ENCODE results near the gene RAD51AP1. TPM values are rescaled to one million over a fixed set of nuclear protein-coding genes. Genes with fewer than 3 reads are reported as not detected.
A peak's percentile ranks its signal among the peaks of the same experiment; 100 is the strongest.

The RAD51AP1 gene
- total and polyA plus RNA-seq, 2 of the 8 experiments (the other 6 are each of a cell fraction or from before 2014, with no cell fraction given): 29.7 to 48.3 TPM

- H4K8ac ChIP-seq (ENCODE audit: extremely low read depth, insufficient read depth, low read length): no peak overlapping the region
- H3K23me2 ChIP-seq (ENCODE audit: low read depth, low read length): no peaks in the 10 kb centered on the region
- no peaks in the 10 kb centered on the region for H3K9me3 ChIP-seq (ENCODE audit: insufficient read depth in 2 of 2, low read depth in 1 of 2, low read length in 1 of 2)
- no peaks in the 10 kb centered on the region for H3K27me3 ChIP-seq (replicated peaks in 1 of 4; ENCODE audit: control insufficient read depth in 3 of 4, extremely low read depth in 1 of 4, insufficient read depth in 3 of 4, low read length in 3 of 4)
- no peak overlapping the region for H2BK12ac ChIP-seq (ENCODE audit: low read depth, low read length)
- H3K9ac ChIP-seq (replicated peaks in 1 of 4; ENCODE audit: extremely low read depth in 1 of 4, low read depth in 3 of 4, low read length in 3 of 4): no peak overlapping the region
- peaks cover 0 to 7% (median 1%) of the 10 kb centered on the region in 4 experiments; a peak in 2 of 8 replicates for H3K36me3 ChIP-seq (ENCODE audit: control insufficient read depth in 2 of 4, insufficient read depth in 4 of 4, low read length in 3 of 4)
- FAIRE-seq (no peak), DNase-seq (ENCODE audit: low read depth in 1 of 2, low spot score in 2 of 2) (no peak)
- H2BK5ac ChIP-seq (ENCODE audit: low read depth, low read length): no peak overlapping the region
- H3K56ac ChIP-seq (replicated peaks; ENCODE audit: insufficient read length, low read depth, low read length): no peak overlapping the region
- H3K79me1 ChIP-seq (ENCODE audit: low read depth, low read length): no peaks in the 10 kb centered on the region
- H3K18ac ChIP-seq (ENCODE audit: extremely low read depth, low read length): no peak overlapping the region
- no peak overlapping the region for H3K4me2 ChIP-seq (ENCODE audit: insufficient read depth in 1 of 2, low read depth in 2 of 2, low read length in 2 of 2)
- ChIA-PET CTCF (ENCODE audit: partially characterized antibody) (interaction anchor here (0.6 to 4.1 kb wide), 17 partner anchors 34 to 488 kb away, joined by 3 to 39 read pairs (median 4); partner anchors contain the start of gene FGF23), POLR2A (ENCODE audit: partially characterized antibody) (no interaction called here)
- no peak overlapping the region for H4K91ac ChIP-seq (replicated peaks; ENCODE audit: insufficient read length, low read length)
- no peak overlapping the region for H3K27ac ChIP-seq (ENCODE audit: low read depth, low read length)
- H2BK15ac ChIP-seq (ENCODE audit: low read length): no peak overlapping the region
- no peak overlapping the region for H2BK120ac ChIP-seq (replicated peaks; ENCODE audit: low read depth, low read length)
- H3K79me2 ChIP-seq (ENCODE audit: control insufficient read depth in 1 of 2, insufficient read depth in 2 of 2, low read length in 2 of 2): no peaks in the 10 kb centered on the region
- no peak overlapping the region for H3K14ac ChIP-seq (ENCODE audit: insufficient read length)
- TF ChIP-seq PHF8 (conservative IDR thresholded peaks at IDR 0.05; ENCODE audit: low read depth, low read length): no peak
- no peak for TF ChIP-seq KDM4A (IDR thresholded peaks at IDR 0.05; ENCODE audit: low read depth, low read length, severe bottlenecking)
- peak in 2 of 3 experiments; percentile 1 to 9; a peak in 2 of 4 replicates for TF ChIP-seq CTCF (IDR thresholded peaks at IDR 0.05; ENCODE audit: control extremely low read depth in 1 of 3, insufficient read depth in 1 of 3, low read depth in 1 of 3, low read length in 3 of 3)
- TF ChIP-seq RAD21 (IDR thresholded peaks at IDR 0.05 in 1 of 2, conservative IDR thresholded peaks at IDR 0.05 in 1 of 2; ENCODE audit: low read depth in 2 of 2, low read length in 2 of 2): peak; percentile 23 to 44
- TF ChIP-seq TCF12 (IDR thresholded peaks at IDR 0.05; ENCODE audit: low read depth, low read length): no peak
- H2BK20ac ChIP-seq (ENCODE audit: low read length): no peak overlapping the region
- no peak overlapping the region for H4K5ac ChIP-seq (ENCODE audit: insufficient read length, low read depth, low read length)
- H3K4me3 ChIP-seq (ENCODE audit: extremely low read depth in 1 of 4, insufficient read depth in 2 of 4, low read depth in 3 of 4, low read length in 4 of 4): no peak overlapping the region
- WGBS, 2 experiments (ENCODE audit: extremely low coverage in 1 of 2, insufficient coverage in 1 of 2, insufficient read length in 1 of 2, insufficient replicate concordance in 2 of 2, low coverage in 1 of 2, low lambda C conversion rate in 2 of 2, missing lambda C conversion rate in 1 of 2): 86% methylated on average over 2 of the region's 2 CpGs; no CpG with 5 or more reads in 1 of the 2 experiments
- H3K4me1 ChIP-seq (replicated peaks in 1 of 4; ENCODE audit: control insufficient read depth in 3 of 4, insufficient read depth in 4 of 4, low read length in 3 of 4): no peaks in the 10 kb centered on the region
- H3K4ac ChIP-seq (replicated peaks; ENCODE audit: insufficient read length, low read depth, low read length): no peak overlapping the region
- no peak overlapping the region for H2AK5ac ChIP-seq (ENCODE audit: low read depth, low read length)
- no peak overlapping the region for H2AFZ ChIP-seq (ENCODE audit: low read length)
- peaks cover 0 to under 1% of the 10 kb centered on the region in 2 experiments for H4K20me1 ChIP-seq (replicated peaks in 1 of 2; ENCODE audit: control insufficient read depth in 1 of 2, insufficient read depth in 2 of 2, low read length in 2 of 2)
- H3K23ac ChIP-seq (ENCODE audit: insufficient read length): no peak overlapping the region
Measured at GRCh38 chr12:4526923-4527546, 11.7 kb upstream of the RAD51AP1 start.
